GM12872 (cell line): ENCODE measurements around the gene KLHL22.

ENCODE experiments used
- CTCF ChIP-seq: IDR thresholded peaks from 3 replicates; pipeline ENCODE4 v1.5.1; 2011; ENCODE audit warnings: low read depth, mild to moderate bottlenecking, low read length, moderate library complexity; ENCODE audit not compliant: insufficient read depth

Gene KLHL22

GRCh38 chr22:20494978-20495860, at the start of gene KLHL22:
KLHL22 (minus strand) TSS chr22:20495795; CDS start chr22:20489211, 6,584 bp downstream.
- TF ChIP-seq CTCF, result no peak

- no peak for TF ChIP-seq CTCF
Observed at GRCh38 chr22:20542736-20543135, 47.1 kb upstream of the KLHL22 start.

- no peak for TF ChIP-seq CTCF
Observed at GRCh38 chr22:20542055-20542454, 46.5 kb upstream of the KLHL22 start.

GRCh38 chr22:20537983-20538382, 42.4 kb upstream of the KLHL22 start:
- TF ChIP-seq CTCF, result no peak

- no peak for TF ChIP-seq CTCF
Observed at GRCh38 chr22:20537325-20537756, 41.7 kb upstream of the KLHL22 start.

- TF ChIP-seq CTCF, result no peak
Observed at GRCh38 chr22:20536590-20537324, 41.2 kb upstream of the KLHL22 start.

- no peak for TF ChIP-seq CTCF
Observed at GRCh38 chr22:20533879-20534265, 38.3 kb upstream of the KLHL22 start.
